Measurements from ENCODE around the gene UBXN4.
A peak's percentile ranks its signal among the peaks of the same experiment; 100 is the strongest.
"Not testable (repeated sequence)": the region's sequence is repeated elsewhere in the genome, so short reads cannot be mapped to it uniquely, and the experiment has no call there.

UBXN4 gene

DNA sequence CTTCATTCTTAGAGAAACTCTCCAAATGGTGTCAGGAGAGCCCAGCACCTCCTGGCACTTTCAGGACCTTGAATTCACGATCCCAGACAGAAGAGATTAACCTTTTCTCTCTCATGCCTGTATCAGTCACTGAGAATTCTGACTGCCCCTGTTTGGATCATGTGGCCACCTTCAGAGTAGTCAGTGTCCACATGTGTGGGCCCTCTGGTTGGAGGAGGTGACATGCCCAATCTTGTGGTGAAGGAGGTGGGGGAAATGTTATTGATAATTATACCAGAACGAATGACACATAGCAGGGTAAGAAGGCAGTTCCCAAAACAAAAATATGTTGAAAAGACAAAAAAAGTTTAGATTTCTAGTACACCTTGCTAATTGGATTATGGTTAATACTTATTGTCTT is 31.7 kb downstream of the UBXN4 start:
- DNase-seq, result no peak

DNA sequence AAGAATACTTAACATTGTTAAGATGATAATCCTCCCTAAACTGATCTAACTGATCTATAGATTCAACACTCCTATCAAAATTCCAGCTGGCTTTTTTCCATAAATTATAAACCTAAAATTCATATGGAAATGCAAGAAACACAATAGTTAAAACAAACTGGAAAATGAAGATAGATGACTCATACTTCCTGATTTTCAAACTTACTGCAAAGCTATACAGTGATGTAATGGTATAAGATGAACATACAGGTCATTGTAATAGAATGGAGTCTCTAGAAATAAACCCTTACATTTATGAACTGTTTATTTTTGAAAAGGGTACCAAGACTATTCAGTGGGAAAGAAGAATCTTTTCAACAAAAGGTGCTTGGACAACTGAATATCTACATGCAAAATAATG is 32.3 kb downstream of the UBXN4 start:
- DNase-seq, result peak; percentile 50

DNA sequence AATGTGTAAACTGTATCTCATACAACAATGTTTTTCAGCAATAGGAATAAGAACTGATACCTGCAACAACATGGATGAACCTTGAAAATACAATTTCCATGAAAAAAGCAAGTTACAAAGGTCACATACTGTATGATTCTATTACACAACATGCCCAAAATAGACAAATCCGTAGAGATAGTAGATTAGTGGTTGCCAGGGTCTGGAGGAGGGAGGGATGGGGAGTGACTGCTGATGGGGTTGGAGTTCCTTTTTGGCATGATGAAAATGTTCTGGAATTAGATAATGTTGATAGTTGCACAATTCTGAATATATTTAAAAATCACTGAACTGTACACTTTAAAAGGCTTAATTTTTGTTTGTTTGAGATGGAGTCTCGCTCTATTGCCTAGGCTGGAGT is 33.8 kb downstream of the UBXN4 start:
- DNase-seq, result no peak

DNA sequence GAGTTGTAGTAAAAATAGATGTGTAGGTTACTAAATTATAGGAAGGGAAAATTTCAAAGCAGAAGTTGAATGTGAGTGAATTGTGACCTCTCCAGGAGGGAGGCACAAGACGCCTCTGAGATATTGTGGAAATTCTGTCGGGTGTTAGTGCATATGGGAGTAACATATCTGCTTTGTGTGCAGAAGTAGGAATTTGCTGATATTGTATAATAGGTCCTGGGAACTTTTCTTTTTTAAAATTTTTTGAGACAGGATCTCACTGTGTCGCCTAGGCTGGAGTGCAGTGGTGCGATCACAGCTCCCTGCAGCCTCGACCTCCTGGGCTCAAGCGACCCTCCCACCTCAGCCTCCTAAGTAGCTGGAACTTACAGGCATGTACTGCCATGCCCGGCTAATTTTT is 34.7 kb downstream of the UBXN4 start:
- DNase-seq, result no peak

DNA sequence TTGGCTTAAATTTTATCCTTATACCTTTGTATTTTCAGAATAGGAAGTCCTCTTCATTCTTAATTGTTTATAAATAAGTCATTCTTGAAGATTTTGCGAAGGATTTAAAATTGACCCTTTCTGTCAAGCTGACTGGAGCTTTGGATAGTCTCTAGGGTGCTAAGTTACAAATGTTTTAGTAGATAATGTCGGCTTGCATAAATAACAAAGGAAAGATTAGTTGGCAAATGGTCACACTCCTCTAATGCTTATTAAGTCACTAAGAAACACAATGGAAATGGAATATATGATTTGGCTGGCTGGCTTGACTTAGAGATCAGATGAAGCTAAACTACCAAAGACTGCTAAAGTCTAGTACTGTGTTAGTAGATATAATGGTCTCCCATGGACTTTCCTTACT is 40.6 kb downstream of the UBXN4 start:
- no peak for DNase-seq

DNA sequence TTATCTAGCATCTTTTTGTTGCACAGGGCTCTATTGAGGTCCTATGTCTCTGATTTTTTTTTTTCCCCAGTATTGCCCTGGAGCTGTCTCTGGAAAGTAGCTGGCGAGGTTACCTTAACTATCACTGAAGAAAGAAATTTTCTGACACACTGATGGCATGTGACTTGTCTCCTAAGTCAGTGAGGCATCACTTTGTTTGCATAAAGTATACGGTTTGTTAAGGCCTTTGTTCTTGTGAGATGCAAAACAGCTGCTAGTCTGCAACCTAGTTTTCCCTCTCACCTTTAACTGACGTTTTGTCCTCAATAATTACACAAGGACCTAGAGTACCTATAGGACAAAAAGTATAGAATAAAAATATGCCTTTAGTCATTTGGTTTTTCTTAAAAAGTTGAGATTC is 41.8 kb downstream of the UBXN4 start:
- no peak for DNase-seq

DNA sequence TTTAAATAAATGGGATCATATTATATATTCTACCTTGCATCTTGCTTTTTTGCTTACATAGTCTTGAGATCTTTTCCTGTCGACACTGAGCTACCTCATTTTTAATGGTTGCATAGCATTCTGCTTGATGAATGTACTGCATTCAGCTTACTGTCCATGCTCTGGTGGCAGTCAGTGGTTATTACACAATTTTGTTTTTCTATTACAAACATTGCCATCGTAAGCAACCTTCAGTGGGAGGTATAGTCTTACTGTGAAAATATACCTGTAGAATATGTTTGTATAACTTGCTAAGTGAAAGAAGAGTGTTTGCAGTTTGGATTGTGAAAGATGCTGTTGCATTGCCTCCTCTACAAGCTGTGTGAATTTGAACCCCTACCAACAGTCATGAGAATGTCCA is 43.4 kb downstream of the UBXN4 start:
- no peak for DNase-seq

DNA sequence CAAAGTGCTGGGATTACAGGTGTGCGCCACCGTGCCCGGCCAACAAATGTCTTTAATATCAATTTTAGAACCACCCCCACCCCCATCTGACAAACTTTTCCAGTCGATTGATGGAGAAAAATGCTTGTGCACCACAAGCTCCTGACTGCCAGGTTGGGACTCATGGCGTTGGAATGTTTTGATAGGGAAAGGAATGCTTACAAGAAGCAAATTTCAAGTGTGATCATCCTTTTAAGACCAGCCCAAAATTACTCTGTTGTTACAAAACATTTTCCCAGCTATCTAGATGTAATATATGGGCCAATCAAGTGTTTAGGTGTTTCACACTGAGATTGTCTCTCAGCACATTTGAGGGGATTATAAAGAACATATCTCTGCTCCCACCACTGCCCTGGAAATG is 45.2 kb downstream of the UBXN4 start:
- DNase-seq, result peak; percentile 94

DNA sequence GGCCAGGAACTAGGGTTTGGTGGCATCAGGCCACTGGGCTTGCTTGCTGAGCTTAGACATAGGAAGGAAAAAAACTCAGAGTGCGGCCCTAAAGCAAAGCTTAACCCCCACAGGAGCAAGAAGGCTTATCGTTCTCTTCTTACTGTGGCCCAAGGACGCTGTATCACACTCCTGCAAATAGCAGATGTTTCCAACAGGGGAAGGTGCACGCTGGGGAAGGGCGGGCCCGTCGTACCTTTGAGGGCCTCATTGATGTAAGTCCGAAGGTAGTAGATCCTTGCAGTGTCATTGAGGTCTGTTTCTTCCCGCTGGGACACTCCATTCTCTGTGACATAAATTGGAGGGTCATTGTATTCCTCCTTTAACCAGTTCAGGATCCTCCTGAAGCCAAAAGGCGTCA is 48.8 kb downstream of the UBXN4 start:
- no peak for DNase-seq

DNA sequence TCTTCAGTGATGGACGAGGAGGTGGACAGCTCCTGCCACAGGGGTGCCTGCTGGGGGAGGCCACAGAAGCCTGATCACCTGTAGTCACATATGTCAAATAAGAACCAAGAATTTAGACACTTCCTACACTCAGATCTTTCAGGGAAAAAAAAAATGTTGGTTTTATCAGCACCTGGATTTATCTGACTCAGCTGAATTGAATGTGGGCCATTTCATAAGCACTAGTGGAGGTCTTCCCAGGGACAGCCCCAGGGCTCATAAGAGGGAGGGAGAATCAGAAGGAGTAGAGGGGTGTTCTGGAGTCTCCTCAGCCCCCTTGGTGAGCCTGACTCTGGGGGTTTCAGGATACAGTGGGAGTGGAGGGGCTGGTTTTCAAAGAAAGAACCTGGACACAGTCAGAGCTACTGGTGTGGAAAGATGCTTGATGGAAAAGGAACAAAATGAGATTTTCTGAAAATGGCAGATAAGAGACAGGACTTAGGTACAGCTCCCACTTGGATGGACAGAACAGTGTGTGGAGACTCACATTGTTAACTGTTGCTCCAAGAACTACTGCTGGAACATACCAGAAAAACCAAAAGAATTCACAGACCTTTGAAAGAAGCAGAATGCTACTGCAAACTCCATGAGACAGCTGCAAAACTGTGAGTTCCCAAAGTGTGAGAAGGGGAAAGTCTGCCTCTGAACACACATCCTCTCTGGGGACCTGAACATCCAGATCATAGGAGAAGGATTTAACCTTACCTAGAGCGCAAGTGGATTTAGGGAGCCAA is 49.9 kb downstream of the UBXN4 start:
- DNase-seq, result peak; percentile 38

DNA sequence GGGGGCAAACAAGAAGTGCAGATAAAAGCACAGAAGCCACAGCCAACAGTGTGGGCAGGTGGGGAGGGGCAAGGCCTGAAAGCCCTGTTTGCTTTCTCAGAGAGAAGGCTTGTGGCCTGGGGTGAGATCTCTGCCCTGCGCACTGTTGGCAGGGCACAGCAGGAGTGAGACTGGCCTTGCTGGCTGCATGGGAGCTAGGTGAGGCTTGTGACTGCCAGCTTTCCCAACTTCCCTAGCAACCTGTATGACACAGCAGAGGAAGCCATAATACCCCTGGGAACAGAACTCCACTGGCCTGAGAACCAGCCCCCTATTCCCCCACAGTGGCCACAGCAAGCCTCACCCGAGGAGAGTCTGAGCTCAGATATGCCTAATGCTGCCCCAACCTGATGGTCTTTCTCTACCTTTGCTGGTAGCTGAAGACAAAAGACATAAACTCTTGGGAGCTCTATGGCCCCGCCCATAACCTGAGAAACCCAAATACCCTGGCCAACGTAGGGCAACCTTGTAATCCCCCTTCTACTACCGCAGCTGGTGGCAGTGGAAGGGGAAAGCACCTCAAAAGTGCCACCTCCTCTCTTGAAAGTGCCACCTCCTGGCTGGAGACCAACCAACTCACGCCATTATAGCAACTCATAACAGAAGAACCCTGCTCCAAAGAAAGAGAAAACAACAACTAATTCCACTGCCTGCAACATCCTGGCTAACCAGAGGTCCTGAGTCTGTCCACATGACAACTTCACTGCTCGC is 50.9 kb downstream of the UBXN4 start:
- DNase-seq, result no peak

DNA sequence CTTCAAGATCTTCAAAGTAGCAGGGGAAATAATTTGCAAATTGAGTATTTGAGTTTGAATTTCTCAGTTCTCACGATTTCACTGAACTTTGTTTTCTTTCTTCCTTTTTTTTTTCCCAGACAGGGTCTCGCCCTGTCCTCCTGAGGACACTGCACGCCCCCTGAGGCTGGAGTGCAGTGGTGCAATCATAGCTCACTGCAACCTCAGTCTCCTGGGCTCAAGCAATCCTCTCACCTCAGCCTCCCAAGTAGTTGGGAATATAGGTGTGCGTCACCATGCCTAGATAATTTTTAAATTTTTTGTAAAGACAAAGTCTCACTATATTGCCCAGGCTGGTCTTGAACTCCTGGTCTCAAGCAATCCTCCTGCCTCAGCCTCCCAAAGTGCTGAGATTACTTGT is 54.0 kb downstream of the UBXN4 start:
- not testable (repeated sequence) for DNase-seq

DNA sequence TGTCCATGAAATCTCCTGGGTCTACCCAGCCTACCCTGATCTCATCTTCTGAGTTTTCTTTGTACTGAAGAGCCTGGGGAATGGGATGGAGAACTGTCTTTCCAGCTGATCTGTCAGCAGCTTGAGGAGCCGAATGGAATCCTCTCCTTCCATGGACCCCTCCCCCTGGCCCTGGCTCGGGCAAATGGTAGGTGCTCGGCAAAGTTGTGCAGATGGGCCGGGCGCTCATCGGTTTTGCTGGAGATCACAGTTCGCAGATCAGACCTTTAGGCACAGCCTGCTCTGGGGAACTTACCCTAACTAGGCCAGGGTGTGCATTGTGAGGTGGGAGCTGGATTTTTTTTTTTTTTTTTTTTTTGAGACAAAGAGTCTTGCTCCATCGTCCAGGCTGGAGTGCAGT is 55.0 kb downstream of the UBXN4 start:
- no peak for DNase-seq

DNA sequence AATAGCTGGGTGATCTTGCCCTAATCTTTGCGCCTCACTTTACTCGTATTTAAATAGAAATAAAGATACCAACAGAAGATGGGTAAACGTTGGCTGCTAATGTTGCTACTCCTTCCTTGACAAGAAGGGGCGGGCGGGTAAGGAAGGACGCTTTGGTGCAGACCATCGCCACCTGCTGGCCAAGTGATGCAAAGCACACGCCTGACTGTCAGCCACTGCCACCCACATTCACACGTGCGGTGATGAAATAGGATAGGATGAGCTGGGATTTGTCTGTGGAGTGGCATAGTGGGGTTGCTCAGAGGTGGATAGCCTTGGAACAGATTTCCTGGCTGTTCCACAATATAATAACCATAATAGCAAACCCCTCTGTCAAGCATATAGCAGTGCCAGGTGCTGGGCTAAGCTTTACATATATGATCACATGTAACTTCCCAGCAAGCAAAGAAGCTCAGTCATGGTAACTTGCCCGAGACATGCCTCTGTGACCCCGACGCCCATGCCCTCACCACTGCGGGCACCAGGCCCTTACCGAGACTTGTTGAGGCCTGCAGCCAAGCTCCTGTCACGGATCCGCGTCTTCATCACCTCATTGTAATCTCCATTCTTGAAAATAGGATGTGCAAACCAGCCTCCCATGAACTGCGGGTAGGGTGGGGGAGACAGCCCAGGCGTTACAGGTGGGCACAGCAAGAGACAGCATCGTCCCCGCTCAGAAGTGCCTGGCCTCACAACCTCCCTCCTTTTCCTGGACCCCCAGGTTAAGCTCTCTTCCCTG is 56.0 kb downstream of the UBXN4 start:
- peak; percentile 76 for DNase-seq

DNA sequence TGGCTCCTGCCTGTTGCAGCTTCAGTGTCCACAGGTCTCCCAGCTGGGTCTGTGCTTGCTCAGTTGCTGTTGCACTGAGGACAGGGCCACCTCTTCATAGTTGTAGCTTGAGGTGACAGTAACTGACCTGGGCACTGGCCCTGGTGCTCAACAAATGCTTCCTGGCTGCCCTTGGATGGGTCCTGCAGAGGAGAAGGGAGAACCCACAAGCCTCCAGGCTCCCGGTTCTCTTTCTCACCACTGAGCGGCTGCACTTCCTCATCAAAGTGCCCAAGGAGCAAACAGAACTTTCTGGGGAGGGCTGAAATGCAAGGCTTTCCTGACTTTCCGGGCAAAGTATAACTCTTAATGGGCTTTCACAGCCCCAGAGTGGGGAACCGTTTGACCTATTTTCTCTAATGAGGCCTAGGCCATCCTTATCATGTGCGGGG is 56.6 kb downstream of the UBXN4 start:
- no peak for DNase-seq

DNA sequence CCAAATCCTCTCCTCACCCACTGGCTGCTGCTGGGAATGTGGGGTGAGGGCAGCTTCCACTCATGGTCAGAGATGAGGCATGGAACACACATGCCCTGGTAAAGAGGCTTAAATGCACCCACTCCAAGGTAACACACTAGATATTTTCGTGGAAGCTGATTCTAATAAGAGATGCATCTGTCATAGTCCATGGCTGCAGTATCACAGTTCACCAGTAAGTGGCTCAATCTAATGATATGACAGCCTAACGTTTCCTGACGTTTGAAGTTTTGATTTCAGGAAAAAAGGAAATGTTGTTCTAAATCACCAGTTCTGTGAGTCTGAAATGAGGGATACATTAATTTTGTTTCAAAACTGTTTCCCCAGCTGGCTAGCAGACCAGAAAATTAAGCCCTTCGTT is 57.1 kb downstream of the UBXN4 start:
- no peak for DNase-seq

DNA sequence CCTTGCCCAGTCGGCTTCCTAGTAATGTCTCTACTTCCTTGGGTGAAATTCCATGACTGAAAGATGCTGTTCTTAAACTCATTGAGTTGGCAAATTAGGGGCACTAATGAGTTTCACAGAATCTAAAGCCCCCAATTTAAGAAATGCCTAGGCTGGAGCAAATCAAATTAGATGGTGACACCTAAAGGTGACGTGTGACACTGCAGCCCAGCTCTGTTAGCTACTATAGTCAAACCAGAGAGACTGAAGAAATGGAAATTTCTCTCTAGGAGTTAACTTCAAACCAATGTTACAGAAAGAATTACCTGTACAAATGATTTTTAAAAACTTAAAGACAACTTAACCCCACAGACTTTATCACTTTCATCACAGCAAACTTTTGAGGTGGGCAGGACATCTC is 58.1 kb downstream of the UBXN4 start:
- DNase-seq, result no peak

DNA sequence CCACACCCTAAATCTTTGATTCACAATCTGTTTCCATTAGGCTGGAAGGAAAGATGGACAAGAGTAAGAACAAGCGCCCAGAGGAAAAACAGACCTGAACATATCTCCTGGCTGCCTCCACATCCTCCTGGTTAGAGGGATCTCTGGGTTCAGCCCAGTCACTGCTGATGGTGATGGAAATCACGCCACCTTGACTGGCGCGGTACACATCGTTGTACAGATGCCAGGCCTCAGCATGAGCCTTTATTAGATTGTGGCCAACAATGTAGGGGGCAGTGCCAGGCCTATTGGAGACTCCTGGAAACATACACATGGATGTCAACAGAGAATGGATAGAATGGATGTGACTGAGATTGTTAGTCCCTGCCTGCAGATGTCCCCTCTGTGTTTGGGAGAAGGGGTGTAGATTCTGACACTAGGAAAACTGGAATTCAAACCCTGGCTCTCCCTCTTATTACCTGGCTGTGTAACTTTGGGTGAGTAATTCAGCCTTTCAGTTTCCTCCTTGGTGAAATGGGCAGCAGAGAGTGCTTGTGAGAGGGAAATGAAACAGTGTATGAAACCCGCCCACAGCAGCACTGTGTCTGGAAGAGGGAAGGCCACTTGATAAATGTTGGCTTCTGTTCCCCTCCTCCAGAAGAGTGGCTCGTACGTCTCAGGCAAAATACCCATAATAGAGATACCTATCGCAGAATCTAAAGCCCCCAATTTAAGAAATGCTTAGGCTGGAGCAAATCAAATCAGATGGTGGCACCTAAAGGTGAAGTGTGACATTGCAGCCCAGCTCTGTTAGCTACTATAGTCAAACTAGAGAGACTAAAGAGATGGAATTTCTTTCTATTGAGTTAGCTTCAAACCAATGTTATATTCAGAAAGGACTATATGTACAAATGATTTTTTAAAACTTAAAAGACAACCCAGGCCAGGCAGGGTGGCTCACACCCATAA is 59.1 kb downstream of the UBXN4 start:
- no peak for DNase-seq

DNA sequence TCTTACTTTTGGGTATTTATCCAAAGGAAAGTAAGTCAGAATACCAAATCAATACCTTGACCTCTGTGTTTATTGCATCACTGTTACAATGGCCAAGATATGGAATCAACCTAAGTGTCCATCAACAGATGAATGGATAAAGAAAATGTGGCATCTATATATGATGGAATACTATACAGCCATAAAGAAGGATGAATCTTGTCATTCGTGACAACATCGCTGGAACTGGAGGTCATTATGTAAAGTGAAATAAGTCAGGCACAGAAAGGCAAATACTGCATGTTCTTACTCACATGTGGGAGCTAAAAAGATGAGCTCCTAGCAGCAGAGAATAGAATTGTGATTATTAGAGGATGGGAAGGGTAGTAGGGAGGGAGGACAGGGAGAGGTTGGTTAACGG is 60.7 kb downstream of the UBXN4 start:
- no peak for DNase-seq

DNA sequence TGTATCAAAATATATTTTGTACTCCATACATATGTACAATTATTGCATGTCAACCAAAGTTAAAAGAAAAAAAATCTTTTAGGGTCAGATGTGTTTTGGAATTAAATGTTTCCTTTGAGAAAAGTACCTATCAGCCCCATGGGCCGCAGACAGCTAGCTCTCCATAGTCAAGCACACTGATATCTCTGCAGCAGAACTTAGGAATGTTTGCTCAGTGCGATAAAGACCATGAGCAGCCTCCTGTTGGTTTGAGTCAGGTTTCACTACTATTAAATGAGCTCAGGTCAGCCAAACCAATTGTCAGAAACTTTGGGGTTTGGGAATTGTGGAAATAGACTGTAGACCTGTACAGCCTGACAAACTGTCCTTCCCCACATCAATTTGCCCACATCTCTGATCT is 61.6 kb downstream of the UBXN4 start:
- no peak for DNase-seq

DNA sequence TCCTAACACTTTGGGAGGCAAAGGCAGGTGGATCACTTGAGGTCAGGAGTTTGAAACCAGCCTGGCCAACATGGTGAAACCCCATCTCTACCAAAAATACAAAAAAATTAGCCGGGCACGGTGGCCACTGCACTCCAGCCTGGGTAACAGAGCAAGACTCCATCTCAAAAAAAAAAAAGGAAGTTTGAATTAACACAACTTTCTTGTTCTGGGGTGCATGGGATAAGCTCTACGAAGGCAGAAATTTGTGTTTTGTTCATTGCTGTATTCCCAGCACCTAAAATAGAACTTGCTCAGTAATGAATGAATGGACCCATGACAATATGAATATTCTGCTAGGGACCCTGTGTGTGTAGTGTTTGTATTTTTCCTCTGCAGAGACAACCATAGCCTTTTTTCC is 66.2 kb downstream of the UBXN4 start:
- DNase-seq, result not testable (repeated sequence)

DNA sequence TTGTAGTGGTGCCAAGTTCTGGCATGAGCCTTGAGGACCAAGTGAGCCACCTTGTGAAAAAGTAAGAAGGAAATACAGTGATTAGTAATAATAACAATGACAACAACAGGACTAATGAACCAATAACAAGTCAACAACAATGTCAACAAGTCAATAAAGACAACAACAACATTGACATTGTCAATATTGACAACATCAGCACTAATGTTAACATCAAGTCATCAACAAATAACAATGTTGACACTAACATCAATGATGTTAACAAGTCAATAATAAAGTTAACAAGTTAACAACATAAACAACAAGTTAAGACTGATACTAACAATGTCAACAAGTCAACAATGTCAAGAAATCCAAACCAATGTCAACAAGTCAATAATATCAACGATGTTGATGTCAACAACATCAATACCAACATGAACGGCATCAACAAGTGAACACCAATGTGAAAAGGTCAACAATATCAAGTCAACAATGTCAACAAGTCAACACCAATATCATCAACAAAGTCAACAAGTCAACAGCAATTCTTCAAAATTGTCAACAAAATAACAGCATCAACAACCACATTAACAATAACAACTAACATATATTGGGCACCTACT is 71.4 kb downstream of the UBXN4 start:
- DNase-seq, result no peak
